ENCODE measurements around the gene MC2R. TPM values are rescaled to one million over a fixed set of nuclear protein-coding genes. Genes with fewer than 3 reads are reported as not detected.

Gene MC2R
- total RNA-seq, 1 experiment from 2014 or later = not detected

DNA sequence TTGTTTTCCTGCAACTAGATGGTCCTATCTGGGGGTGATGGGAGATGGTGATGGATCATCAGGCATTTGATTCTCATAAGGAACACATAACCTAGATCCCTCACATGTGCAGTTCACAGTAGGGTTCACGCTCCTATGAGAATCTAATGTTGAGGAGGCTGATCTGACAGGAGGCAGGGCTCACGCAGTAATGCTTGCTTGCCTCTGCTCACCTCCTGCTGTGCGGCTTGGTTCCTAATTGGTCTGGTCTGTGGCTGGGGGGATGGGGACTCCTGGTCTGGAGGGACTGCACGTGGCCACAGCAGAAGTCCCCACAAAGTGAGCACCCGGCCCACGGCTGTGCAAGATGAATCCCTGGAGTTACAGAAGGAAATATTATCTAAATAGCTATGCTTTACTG lies 80.1 kb downstream of the MC2R start:
- Mint-ChIP-seq H3K4me3 (no peak overlapping the region), H3K4me1 (peaks cover 10 to 11% of the 10 kb centered on the region in 2 experiments), H3K27ac (no peak overlapping the region), H3K9me3 (peaks cover 0 to 2% of the 10 kb centered on the region in 2 experiments; a peak in 2 of 5 replicates), H3K27me3 (ENCODE audit: low read depth) (no peaks in the 10 kb centered on the region), H3K36me3 (ENCODE audit: insufficient read depth in 1 of 3, low read depth in 3 of 3) (no peaks in the 10 kb centered on the region; a peak in 1 of 7 replicates)
- Histone ChIP-seq H3K18ac (ENCODE audit: insufficient read length, low read depth, low read length) (no peak overlapping the region), H3K23ac (ENCODE audit: insufficient read length, low read depth, low read length) (no peak overlapping the region), H3K14ac (ENCODE audit: insufficient read depth, low read length) (no peak overlapping the region; the same call in 1 of the 2 replicates), H3K27me3 (ENCODE audit: insufficient read depth, low read length) (no peaks in the 10 kb centered on the region; the same call in 1 of the 2 replicates), H3K27ac (ENCODE audit: insufficient read length, low read depth, low read length) (no peak overlapping the region), H2BK20ac (ENCODE audit: low read depth, low read length, poor library complexity, severe bottlenecking) (no peak overlapping the region), H2BK120ac (ENCODE audit: low read depth, low read length, poor library complexity, severe bottlenecking) (no peak overlapping the region), H4K8ac (replicated peaks; ENCODE audit: insufficient read length, low read depth, low read length) (no peak overlapping the region), H3K79me2 (ENCODE audit: insufficient read depth, low read length) (no peaks in the 10 kb centered on the region), H2AFZ (ENCODE audit: low read length) (no peak overlapping the region), H3K4ac (ENCODE audit: low read depth, low read length) (no peak overlapping the region), H3T11ph (ENCODE audit: low read length) (no peak overlapping the region), H3K9ac (ENCODE audit: extremely low read depth, insufficient read length, low read length) (no peak overlapping the region), H2BK12ac (ENCODE audit: insufficient read length, low read depth, low read length) (no peak overlapping the region), H3K4me1 (ENCODE audit: insufficient read depth, low read length) (peaks cover 2% of the 10 kb centered on the region; the same call in 1 of the 2 replicates), H4K20me1 (ENCODE audit: control insufficient read depth, insufficient read depth, insufficient read length) (no peaks in the 10 kb centered on the region), H2AK5ac (ENCODE audit: insufficient read length, low read length) (no peak overlapping the region), H4K91ac (ENCODE audit: insufficient read length, low read depth, low read length) (no peak overlapping the region), H2BK15ac (ENCODE audit: low read depth, low read length) (no peak overlapping the region), H4K5ac (ENCODE audit: insufficient read length, low read depth, low read length) (no peak overlapping the region), H3K56ac (ENCODE audit: insufficient read length, low read depth, low read length) (no peak overlapping the region), H3K9me3 (ENCODE audit: control insufficient read depth, low read depth, low read length) (no peaks in the 10 kb centered on the region), H3K23me2 (ENCODE audit: insufficient read length, low read depth, low read length, poor library complexity, severe bottlenecking) (no peaks in the 10 kb centered on the region), H2BK5ac (ENCODE audit: insufficient read length, low read length) (no peak overlapping the region), H3K4me2 (ENCODE audit: insufficient read depth, insufficient read length, low read length) (no peak overlapping the region), H3K79me1 (ENCODE audit: insufficient read depth, low read depth, low read length, poor library complexity, severe bottlenecking) (no peaks in the 10 kb centered on the region)
- WGBS (ENCODE audit: extremely low coverage, insufficient read length, low lambda C conversion rate) = no CpG with 5 or more reads among the region's 6 CpGs
- DNase-seq = no peak
- TF ChIP-seq, protein P1, sequence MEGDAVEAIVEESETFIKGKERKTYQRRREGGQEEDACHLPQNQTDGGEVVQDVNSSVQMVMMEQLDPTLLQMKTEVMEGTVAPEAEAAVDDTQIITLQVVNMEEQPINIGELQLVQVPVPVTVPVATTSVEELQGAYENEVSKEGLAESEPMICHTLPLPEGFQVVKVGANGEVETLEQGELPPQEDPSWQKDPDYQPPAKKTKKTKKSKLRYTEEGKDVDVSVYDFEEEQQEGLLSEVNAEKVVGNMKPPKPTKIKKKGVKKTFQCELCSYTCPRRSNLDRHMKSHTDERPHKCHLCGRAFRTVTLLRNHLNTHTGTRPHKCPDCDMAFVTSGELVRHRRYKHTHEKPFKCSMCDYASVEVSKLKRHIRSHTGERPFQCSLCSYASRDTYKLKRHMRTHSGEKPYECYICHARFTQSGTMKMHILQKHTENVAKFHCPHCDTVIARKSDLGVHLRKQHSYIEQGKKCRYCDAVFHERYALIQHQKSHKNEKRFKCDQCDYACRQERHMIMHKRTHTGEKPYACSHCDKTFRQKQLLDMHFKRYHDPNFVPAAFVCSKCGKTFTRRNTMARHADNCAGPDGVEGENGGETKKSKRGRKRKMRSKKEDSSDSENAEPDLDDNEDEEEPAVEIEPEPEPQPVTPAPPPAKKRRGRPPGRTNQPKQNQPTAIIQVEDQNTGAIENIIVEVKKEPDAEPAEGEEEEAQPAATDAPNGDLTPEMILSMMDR (conservative IDR thresholded peaks at IDR 0.05) = no peak
